Hematopoietic multipotent progenitor cell (in vitro differentiated cells): ENCODE results near the gene ZNF783. TPM values are rescaled to one million over a fixed set of nuclear protein-coding genes. Genes with fewer than 3 reads are reported as not detected.
"Not testable (repeated sequence)": the region's sequence is repeated elsewhere in the genome, so short reads cannot be mapped to it uniquely, and the experiment has no call there.

Experiments
- DNase-seq, 3 donors: peaks; one replicate each; pipeline ENCODE4 v3.0.0-alpha.2; 2011 to 2015; ENCODE audit warnings: low read depth in 2 of 3, low spot score in 2 of 3
- total RNA-seq: library from RNA; depleted of rRNA; stranded (reverse); fragments of >200 nt; gene quantifications from one replicate; pipeline ENCODE4 v1.2.3, GENCODE V29; 2012

The ZNF783 gene
- total RNA-seq, 1 donor: 19.9 TPM

DNA sequence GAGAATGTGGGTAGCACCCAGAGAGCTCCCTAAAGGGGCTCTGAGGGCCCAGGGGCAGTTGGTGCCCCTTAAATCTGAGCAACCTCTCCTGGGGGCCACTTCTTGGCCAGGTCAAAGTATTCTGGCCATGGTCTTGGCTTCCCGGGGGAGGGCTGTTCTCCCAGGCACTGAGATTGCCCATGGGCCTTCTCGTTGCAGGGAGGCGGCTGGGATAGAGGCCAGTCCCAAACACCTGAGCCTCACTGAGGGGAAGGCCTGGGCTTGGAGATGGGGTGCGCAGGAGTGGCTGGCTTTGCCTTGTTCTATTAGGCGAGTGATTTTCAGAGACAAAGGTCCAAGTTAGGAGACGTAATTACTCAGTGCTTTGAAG is 33.5 kb downstream of the ZNF783 start:
- DNase-seq: no peak

DNA sequence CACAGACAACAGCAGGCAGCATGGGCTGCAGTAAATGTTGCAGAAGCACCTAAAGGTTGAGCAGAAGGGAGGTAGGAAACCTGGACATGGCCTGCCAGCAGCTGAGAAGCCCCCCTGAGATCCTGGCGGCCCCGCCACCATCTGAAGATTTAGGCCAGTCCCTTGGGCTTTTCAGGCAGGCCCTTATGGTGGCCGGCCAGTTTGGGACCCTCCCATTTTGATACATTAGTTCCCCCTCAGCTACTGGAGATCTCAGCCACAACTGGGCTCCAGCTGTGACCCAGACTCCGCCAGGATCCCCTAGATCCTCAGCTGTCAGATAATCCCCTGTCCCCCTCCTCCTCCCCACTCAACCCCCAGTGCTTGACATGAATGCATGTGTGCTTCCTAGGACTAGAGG is 34.4 kb downstream of the ZNF783 start:
- DNase-seq: no peak

DNA sequence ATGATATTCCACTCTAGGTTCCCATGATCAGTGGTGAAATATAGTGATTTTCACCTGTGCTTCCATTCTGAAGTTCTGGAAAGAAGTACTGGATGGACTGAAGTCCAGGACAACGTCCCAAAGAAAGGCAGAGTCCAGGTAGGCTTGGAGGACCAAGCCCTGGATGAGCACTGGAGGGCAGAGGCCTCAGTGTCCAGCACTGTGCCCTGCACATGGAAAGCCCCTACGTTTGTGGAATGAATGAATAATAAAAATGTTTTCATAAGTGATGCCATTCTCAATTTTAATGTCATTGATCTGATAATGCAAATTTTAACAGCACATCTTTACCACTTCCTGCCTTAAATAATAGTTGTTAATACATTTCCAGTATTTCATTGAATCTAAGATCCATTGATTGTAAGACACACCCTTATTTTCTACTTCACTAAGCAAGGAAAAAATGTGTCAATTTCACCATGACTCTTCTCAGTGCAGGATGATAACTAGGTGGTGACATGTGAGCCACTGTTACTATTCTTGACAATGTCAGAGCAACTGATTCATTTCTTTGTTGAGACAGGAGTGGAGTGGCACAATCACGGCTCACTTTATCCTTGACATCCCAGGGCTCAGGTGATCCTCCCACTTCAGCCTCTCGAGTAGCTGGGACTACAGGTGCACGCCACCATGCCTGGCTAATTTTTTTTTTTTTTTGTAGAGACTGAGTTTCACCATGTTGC is 35.2 kb downstream of the ZNF783 start:
- DNase-seq: no peak

DNA sequence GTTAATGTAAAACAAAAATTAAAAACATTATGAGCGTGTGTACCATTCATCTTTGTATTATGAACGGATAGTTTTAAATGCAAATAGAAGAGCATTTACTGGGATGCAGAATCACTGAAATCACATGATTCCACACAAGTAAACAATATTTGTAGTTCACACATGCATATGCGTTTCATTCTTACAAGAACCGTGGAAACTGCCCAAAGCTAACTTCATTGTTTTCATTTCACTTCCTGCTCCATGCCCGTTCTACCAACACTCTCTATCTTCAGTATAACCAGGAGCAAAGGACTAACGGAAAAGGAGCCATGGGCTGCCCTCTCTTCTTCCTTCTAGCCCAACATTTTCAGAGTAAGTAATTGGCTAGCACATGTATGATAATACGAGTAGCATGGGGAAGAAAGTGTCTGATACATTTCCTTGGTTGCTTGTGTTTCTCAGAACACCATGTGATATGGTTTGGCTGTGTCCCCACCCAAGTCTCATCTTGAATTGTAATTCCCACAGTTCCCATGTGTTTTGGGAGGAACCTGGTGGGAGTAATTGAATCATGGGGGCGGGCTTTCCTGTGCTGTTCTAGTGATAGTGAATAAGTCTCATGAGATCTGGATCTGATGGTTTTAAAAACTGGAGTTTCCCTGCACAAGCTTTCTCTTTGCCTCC is 38.8 kb downstream of the ZNF783 start:
- no peak for DNase-seq

DNA sequence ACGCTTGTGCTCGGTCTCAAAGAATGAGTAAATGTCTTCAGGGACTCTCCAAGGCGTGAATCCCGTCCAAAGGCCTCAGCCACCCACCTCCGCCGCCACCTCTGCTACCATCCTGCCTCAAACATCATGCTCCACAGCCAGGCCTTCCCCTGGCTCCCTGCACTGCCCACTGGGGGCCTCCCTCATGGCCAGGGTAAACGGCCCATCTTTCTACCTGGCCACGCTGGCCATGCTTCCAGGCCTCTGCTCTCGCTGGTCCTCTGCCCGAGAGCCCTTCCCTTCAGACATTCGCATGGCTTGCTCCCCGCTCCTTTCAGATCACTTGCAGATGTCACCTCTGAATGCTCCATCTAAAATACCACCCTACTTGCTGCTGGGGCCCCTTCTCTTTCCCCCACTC is 40.2 kb downstream of the ZNF783 start:
- no peak for DNase-seq

DNA sequence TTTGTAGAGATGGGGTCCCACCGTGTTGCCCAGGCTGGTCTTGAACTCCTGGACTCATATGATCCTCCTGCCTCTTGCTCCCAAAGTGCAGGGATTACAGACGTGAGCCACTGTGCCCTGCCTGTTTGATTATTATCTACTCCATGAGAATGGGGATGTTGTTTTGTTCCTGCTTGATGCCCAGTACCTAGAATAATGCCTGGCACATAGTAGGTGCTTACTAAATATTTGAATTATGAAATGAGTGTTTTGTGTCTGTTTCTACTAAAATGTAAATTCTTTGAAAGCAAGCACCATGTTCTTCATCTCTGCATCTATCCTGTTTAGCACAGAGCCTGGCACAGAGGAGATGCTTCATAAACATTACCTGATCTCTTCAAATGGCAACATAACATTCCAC is 40.9 kb downstream of the ZNF783 start:
- no peak for DNase-seq

DNA sequence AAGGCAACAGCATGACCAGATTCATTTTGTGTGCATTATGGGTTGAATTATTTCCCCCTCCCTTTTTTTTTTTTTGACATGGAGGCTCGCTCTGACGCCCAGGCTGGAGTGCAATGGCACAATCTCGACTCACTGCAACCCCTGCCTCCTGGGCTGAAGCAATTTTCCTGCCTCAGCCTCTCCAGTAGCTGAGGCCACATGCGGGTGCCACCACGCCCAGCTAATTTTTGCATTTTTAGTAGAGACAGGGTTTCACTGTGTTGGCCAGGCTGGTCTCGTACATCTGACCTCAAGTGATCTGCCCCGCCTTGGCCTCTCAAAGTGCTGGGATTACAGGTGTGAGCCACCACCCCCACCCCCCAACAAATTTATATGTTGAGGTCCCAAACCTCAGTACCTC is 42.0 kb downstream of the ZNF783 start:
- DNase-seq: no peak

DNA sequence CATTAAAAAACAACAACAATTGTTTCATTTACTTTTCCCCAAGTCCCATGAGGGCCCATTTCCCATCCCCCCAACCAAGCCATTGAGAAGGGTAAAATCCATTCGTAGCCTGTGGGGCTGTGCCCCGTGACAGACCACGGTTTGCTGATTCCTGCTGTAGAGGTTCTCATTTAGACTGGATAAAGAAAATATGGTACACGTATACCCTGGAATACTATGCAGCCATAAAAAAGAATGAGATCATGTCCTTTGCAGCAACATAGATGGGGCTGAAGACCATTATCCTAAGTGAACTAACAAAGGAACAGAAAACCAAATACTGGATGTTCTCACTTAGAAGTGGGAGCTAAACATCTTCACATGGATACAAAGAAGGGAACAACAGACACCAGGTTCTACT is 44.9 kb downstream of the ZNF783 start:
- no peak for DNase-seq

DNA sequence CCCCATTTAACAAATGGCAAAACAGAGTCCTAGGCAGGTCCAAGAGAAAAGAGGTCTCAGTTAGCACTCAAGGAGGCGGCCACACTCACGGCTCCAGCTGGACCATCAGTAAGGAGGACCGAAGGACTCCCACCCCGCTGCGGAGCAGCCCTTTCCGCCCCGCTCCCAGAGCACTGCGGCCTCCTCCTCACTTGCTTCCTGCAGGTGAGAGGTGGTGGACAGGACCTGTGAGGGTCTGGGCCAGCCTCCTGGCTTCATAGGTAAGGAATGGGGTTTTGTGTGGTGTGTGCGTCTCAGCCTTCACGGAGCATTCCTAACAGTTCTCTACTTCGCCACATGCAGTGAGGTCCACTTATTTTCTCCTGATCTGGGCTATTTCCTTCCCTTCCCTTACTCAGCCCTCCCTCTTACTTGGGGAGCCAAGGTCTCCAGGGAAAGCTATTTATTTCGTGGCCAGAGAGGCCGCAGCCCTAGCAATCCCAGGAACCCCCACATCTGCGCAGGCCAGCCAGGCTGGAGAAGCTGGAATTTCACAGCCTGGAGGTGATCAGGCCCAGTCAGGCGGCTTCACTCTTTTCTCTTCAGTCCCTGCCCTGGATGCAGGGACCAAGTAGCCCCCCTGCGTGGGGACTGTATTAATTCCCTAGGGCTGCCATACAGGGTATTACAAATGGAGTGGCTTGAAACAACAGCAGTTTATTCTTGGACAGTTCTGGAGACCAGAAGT is 45.9 kb downstream of the ZNF783 start:
- DNase-seq: no peak

DNA sequence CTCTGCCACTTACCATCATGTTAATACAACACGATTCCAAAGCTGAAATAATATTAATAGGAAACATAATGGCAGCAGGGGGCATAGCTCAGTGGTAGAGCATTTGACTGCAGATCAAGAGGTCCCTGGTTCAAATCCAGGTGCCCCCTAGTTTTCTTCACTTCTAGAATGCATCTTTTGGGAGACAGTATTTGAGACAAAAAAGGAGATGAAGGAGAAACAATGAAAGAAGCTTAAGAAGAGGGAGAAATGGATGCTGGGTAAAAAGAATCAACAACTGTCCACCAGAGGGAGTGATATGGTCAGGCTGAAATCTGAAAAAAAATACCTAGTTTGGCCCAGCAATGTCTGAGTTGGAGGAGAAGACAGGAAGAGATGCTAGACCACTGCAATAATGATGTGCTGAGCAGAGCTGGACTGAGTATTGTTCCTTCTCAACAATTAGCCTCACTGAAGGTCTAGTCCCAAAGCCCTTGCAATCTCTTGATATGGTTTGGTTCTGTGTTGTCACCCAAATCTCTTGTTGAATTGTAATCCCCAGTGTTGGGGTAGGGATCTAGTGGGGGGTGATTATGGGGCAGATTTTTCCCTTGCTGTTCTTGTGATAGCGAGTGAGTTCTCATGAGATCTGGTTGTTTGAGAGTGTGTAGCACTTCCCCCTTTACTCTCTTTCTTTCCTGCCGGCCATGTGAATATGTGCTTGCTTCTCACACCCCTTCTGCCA is 48.3 kb downstream of the ZNF783 start:
- peak in 2 of 3 donors; percentile 48 to 65 for DNase-seq

DNA sequence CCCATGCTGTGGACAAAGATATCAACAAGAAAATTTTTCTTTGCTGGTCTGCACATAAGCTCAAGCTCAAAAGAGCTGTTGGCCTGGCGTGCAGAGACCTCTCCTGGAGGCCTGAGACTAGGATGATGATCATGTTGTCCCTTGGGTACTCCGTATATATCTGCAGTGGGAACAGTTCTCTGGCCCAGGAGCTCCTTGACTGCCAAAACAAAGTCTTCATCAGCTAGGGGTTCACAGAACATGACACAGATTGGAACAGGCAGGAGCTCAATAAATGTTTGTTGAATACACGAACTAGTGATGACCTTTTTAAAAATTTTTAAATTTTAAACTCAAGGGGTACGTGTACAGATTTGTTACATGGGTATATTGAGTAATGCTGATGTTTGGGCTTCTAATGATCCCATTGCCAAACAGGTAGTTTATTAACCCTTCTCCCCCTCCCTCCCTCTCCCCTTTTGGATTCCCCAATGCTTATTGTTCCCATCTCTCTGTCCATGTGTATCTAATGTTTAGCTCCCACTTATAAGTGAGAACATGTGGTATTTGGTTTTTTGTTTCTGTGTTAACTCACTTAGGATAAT is 49.1 kb downstream of the ZNF783 start:
- DNase-seq: no peak

DNA sequence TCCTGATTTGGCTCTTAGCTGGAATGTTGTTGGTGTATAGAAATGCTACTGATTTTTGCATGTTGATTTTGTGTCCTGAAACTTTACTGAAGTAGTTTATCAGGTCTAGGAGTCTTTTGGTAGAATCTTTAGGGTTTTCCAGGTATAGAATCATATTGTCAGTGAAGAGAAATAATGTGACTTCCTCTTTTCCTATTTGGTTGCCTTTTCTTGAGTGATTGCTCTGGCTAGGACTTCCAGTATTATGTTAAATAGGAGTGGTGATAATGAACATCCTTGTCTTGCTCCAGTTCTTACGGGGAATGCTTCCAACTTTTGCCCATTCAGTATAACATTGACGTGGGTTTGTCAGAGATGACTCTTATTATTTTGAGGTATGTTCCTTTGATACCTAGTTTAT is 52.0 kb downstream of the ZNF783 start:
- DNase-seq: no peak

DNA sequence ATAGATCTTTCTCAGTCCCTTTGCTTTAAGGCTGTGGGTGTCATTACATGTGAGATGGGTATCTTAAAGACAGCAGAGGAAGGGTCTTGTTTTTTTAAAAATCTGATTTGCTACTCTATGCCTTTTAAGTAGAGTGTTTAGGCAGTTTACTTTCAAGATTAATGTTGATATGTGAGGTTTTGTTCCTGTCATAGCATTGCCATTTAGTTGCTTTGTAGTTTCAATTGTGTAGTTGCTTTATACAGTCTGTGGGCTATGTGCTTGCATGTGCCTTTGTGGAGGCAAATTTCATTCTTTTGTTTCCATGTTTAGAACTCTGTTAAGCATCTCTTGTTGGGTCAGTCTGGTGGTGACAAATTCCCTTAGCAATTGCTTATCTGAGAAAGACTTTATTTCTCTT is 54.6 kb downstream of the ZNF783 start:
- no peak for DNase-seq

DNA sequence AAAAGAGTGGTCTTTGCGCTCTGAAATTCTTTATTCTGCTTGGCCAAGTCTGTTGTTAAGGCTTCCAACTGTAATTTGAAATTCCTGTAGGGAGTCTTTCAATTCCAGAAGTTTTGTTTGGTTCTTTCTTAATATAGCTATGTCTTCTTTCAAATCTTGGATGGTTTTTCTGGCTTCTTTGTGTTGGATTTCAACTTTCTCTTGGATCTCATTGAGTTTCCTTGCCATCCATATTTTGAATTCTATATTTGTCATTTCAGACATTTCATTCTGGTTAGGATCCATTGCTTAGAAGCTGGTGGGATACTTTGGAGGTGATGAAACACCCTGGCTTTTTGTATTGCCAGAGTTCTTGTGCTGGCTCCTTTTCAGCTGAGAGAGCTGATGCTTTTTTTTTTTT is 55.5 kb downstream of the ZNF783 start:
- DNase-seq: no peak

DNA sequence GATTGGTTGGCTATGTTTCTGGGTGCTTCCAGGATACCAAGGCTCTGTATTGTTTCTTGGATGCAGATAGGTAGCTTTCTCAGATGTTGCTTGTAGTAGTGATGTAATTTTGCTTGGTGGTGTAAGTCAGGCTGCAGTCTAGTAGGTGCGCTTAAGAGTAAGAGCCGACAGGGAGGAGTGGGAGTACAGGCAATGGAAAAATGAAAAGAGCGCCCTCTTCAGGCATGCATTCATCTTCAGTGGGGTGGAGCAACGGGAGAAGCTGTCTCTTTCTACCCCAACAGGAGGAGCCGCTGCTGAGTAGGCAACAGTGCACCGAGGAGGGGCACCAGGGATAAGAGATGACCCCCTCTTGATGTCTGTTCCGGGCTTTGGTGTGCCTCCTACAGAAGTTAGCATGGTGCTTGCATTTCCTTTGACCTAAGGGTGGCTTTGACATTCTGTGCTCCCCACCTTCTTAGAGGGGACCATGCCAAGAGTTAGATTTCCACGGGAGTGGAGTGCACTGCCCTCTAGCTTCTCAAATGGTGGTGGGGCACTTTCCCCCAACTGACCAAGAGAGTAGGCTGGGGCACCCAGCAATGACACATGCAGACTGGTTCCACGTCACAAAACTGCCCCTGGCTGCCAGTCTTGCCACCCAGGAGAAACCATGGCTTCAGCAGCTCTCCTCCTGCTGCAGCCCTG is 56.1 kb downstream of the ZNF783 start:
- no peak for DNase-seq

DNA sequence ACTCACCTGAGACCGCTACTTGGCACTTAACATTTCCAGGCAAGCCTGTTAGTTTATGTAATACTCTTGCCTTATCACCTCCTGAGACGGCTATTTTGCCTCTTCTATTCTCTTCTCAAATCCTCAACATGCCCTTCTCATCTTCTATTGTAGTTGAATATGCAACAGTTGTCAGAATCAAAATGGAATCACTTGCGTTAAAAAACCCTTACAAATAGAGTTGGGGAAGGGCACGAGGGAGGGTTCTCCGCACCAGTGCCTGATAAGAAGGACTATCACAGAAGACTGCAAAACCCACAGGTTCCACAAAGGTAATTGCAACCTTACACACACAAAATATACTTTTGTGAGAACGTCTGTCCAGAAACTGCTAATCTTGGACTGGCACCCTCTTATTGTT is 57.4 kb downstream of the ZNF783 start:
- DNase-seq: no peak

DNA sequence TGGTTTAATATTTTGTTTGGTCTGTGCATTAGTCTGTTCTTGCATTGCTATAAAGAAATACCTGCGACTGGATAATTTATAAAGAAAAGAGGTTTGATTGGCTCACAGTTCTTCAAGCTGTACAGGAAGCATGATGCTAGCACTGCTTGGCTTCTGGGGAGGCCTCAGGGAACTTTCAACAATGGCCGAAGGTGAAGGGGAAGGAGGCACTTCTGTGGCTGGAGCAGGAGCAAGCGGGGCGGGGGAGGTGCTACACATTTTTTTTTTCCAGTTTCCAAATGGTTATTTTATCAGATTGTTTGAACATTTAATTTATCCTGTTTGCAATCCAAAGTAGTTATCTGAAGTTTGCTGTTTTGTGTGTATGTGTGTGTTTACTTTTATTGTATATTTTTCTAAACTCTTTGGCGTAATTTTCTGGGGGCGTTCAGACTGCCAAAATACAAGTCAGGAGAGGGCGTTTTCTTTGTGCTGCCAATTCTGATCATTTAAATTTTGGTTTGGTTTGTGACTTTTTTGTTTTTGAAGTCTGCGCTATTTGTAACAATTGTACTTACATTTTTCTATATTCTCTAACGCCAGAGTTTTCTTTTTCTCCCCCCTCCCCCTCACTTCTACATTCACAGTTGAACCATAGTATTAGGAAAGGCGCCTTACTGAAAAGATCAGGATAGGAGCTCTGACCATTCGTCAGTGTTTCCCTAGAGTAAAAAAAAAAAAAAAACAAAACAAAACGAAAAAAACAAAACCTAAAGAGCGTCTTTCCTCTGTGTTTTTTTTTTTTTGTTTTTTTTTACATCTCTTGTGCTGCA is 58.5 kb downstream of the ZNF783 start:
- no peak for DNase-seq

DNA sequence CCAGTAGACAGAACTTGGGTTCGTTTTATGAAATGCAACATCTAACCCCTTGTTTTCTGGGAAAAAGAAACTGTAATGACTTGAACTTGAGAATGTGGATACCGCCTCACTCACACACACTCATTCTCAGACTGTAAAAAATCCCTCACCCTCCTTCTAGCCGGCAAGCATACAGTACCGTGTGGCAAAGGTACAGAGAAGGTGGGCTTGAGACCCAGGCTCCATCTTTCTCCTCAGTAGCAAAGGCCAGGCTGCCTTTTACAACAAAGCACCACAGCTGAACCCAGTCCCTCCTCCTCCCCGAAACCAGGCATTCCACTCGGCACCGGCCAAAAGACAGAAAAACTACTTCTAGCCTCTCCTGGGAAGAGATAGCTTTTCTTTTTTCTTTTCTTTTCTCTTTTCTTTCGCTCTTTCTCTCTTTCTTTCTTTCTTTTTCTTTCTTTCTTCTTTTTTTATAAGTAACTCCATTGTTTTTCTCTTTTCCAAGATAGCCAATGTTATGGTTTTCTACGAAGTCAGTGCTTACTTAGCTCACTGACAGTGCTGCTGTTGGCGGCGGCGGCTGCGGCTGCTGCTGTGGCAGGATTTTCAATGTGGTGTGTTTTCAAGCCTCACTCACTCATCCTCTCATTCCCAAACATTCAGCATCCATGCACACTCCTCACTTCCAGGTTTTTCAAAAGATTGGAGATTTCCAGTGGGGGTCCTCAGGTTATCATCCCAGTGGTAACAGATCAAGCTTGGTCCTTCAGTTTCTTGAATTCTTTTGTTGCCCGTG is 59.3 kb downstream of the ZNF783 start:
- DNase-seq: not testable (repeated sequence)
